HepG2 (cell line): ENCODE measurements around the gene TASOR2. TPM values are rescaled to one million over a fixed set of nuclear protein-coding genes. Genes with fewer than 3 reads are reported as not detected.

Experiments
- CBFB ChIP-seq: sonication (generic); formaldehyde crosslinking; IDR thresholded peaks from 2 replicates; pipeline ENCODE4 v1.4.0; 2020; ENCODE audit warnings: missing genetic modification reagents
- FLYWCH1 ChIP-seq: sonication (generic); formaldehyde crosslinking; IDR thresholded peaks from 2 replicates; pipeline ENCODE4 v1.8.1; 2023; ENCODE audit warnings: mild to moderate bottlenecking, missing genetic modification reagents
- HIVEP1 ChIP-seq: sonication (generic); formaldehyde crosslinking; IDR thresholded peaks from 2 replicates; pipeline ENCODE4 v1.4.0; 2020; ENCODE audit warnings: mild to moderate bottlenecking, missing genetic modification reagents
- JUND ChIP-seq: sonication (generic); formaldehyde crosslinking; IDR thresholded peaks from 2 replicates; pipeline ENCODE4 v1.8.0; 2022; ENCODE audit warnings: mild to moderate bottlenecking, missing genetic modification reagents
- KLF16 ChIP-seq, 2 experiments: sonication (generic) in 1 of 2; formaldehyde crosslinking in 1 of 2; IDR thresholded peaks; 2 replicates each; pipeline versions ENCODE4 v1.6.1 to v1.8.0; 2016 to 2023; ENCODE audit warnings: missing genetic modification reagents in 2 of 2, missing compliant biosample characterization in 1 of 2
- PRMT3 ChIP-seq: sonication (generic); formaldehyde crosslinking; IDR thresholded peaks from 2 replicates; pipeline ENCODE4 v1.8.1; 2022; ENCODE audit warnings: low read depth, mild to moderate bottlenecking, moderate library complexity, missing genetic modification reagents, borderline replicate concordance
- REPIN1 ChIP-seq: sonication (generic); formaldehyde crosslinking; IDR thresholded peaks from 2 replicates; pipeline ENCODE4 v1.8.0; 2022; ENCODE audit warnings: missing genetic modification reagents, low read depth, mild to moderate bottlenecking, borderline replicate concordance
- SMAD3 ChIP-seq: sonication (generic); formaldehyde crosslinking; IDR thresholded peaks from 2 replicates; pipeline ENCODE4 v1.4.0; 2020; ENCODE audit warnings: missing genetic modification reagents
- TCF12 ChIP-seq, 2 experiments: fragments of 450-650 bp in 1 of 2; sonication (generic) in 1 of 2; formaldehyde crosslinking in 1 of 2; IDR thresholded peaks; 2 replicates each; pipeline versions ENCODE4 v1.6.1 to v1.8.0; 2017 to 2022; ENCODE audit warnings: antibody characterized with exemption in 1 of 2, mild to moderate bottlenecking in 1 of 2, missing genetic modification reagents in 1 of 2, moderate library complexity in 1 of 2
- TMF1 ChIP-seq: sonication (generic); formaldehyde crosslinking; IDR thresholded peaks from 2 replicates; pipeline ENCODE4 v1.8.1; 2022; ENCODE audit warnings: low read depth, missing genetic modification reagents
- ZFP90 ChIP-seq: sonication (generic); formaldehyde crosslinking; IDR thresholded peaks from 2 replicates; pipeline ENCODE4 v1.8.0; 2022; ENCODE audit warnings: missing genetic modification reagents, mild to moderate bottlenecking, inconsistent platforms, borderline replicate concordance
- ZNF382 ChIP-seq: sonication (generic); formaldehyde crosslinking; IDR thresholded peaks from 2 replicates; pipeline ENCODE4 v1.5.0; 2020; ENCODE audit warnings: missing genetic modification reagents, mild to moderate bottlenecking, borderline replicate concordance
- ZNF451 ChIP-seq: sonication (generic); formaldehyde crosslinking; IDR thresholded peaks from 2 replicates; pipeline ENCODE4 v1.5.0; 2020; ENCODE audit warnings: mild to moderate bottlenecking, missing genetic modification reagents
- ZNF781 ChIP-seq: sonication (generic); formaldehyde crosslinking; IDR thresholded peaks from 2 replicates; pipeline ENCODE4 v1.5.1; 2020; ENCODE audit warnings: borderline replicate concordance, mild to moderate bottlenecking, missing genetic modification reagents; ENCODE audit errors: not compliant biosample characterization
- polyA plus RNA-seq, 8 experiments: library from polyadenylated mRNA; depleted of rRNA in 3 of 8; stranded (reverse) in 7 of 8; unstranded in 1 of 8; fragments of >200 nt; fragmentation: Illumina TruSeq in 4 of 8; extraction: Trizol in 4 of 8; gene quantifications; 2 replicates each; pipeline versions ENCODE4 v1.2.1 to v1.2.3, GENCODE V29; 2011 to 2016; ENCODE audit warnings: low read depth in 4 of 8, missing spikeins in 1 of 8, mixed read lengths in 1 of 8; ENCODE audit not compliant: insufficient read depth in 1 of 8
- total RNA-seq, 5 experiments: library from RNA; depleted of rRNA; stranded (reverse); fragments of >200 nt; fragmentation: Illumina TruSeq; extraction: Trizol; gene quantifications; 2 replicates each; pipeline ENCODE4 v1.2.3, GENCODE V29; 2016; ENCODE audit warnings: low read depth in 1 of 5
- TF ChIP-seq, protein P1 (sequence below): IDR thresholded peaks from 2 replicates; pipeline ENCODE4 v1.6.1; 2016; ENCODE audit warnings: missing compliant biosample characterization, missing genetic modification reagents, borderline replicate concordance
- TF ChIP-seq, protein P2 (sequence below): sonication (generic); formaldehyde crosslinking; IDR thresholded peaks from 2 replicates; pipeline ENCODE4 v1.8.1; 2023; ENCODE audit warnings: mild to moderate bottlenecking, missing genetic modification reagents
- TF ChIP-seq, protein P3 (sequence below): sonication (generic); formaldehyde crosslinking; IDR thresholded peaks from 2 replicates; pipeline ENCODE4 v1.5.1; 2020; ENCODE audit warnings: missing genetic modification reagents, mild to moderate bottlenecking, borderline replicate concordance
- TF ChIP-seq, protein P4 (sequence below): sonication (generic); formaldehyde crosslinking; IDR thresholded peaks from 2 replicates; pipeline ENCODE4 v1.5.0; 2020; ENCODE audit warnings: missing genetic modification reagents
- TF ChIP-seq, protein P5 (sequence below): sonication (generic); formaldehyde crosslinking; IDR thresholded peaks from 2 replicates; pipeline ENCODE4 v1.9.0; 2021; ENCODE audit warnings: missing genetic modification reagents, mild to moderate bottlenecking, borderline replicate concordance

TASOR2 gene
- total and polyA plus RNA-seq, 2 of the 13 experiments (the other 11 are each of a cell fraction or from before 2014, with no cell fraction given), result 24.2 to 55.3 TPM

DNA sequence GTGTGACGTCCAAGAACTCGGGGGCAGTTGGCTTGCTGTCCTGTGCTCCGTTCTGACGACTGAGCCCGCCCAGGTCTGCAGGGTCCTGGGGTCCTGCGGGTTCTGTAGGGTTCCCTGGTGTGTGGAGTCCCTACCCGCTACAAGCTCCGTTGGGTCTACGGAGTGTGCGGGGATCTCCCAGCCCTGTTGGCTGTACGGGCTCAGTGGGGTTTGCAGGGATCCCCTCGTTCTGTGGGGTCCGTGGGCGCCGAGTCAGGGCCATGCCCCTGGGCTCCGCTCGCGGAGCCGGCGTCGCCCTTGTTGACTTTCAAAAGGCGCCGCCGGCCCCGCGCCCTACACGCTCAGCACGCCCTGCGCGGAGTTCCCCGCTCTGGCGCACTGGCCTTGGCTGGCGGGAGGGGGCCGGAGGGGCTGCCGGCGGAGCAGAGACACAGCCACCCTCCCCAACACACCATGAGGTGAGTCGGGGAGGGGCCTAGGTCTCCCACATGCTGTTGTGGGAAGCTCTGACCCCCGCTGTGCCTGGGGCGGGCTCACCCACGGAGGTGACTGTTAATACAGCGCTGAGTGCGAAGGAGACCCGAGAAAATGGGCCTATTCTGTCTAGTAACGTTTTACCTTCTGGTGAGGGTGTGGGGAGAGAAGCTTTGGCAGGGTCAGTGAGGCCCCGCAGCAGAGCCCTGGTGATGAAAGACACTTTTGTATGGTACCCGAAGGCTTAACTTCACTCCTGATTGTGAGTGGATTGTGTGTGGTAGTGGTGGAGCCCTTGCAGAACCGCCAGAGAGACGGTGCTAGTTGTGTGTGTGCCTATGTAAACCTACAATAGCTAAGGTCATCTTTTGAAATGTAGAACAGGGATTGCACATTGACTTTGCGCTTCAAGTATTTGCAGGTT is 8.1 kb downstream of the TASOR2 start (continued):
- TF ChIP-seq PRMT3 (CRISPR knock-in tag) (0 out of 2 replicates have a peak, but pooled peaks have one; percentile 39), ZNF781 (CRISPR knock-in tag) (peak; percentile 31), FLYWCH1 (CRISPR knock-in tag) (0 out of 2 replicates have a peak, but pooled peaks have one; percentile 51), ZFP90 (CRISPR knock-in tag) (peak; percentile 73; the same call in 1 of the 2 replicates), HIVEP1 (CRISPR knock-in tag) (peak; percentile 97), CBFB (CRISPR knock-in tag) (peak; percentile 59; the same call in 1 of the 2 replicates), REPIN1 (CRISPR knock-in tag) (peak; percentile 73; the same call in 1 of the 2 replicates), ZNF451 (CRISPR knock-in tag) (0 out of 2 replicates have a peak, but pooled peaks have one; percentile 86), KLF16 (CRISPR knock-in tag; IDR thresholded peaks at IDR 0.05) (peak in 1 of 2 experiments; percentile 78; a peak in 2 of 4 replicates), JUND (CRISPR knock-in tag) (no peak), TCF12 (IDR thresholded peaks at IDR 0.05) (no peak), TCF12 (CRISPR knock-in tag; IDR thresholded peaks at IDR 0.05) (peak; percentile 68; the same call in 1 of the 2 replicates), SMAD3 (CRISPR knock-in tag) (peak; percentile 90), ZNF382 (CRISPR knock-in tag) (no peak), TMF1 (CRISPR knock-in tag) (no peak)
- TF ChIP-seq, protein P1, sequence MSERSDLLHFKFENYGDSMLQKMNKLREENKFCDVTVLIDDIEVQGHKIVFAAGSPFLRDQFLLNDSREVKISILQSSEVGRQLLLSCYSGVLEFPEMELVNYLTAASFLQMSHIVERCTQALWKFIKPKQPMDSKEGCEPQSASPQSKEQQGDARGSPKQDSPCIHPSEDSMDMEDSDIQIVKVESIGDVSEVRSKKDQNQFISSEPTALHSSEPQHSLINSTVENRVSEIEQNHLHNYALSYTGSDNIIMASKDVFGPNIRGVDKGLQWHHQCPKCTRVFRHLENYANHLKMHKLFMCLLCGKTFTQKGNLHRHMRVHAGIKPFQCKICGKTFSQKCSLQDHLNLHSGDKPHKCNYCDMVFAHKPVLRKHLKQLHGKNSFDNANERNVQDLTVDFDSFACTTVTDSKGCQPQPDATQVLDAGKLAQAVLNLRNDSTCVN (CRISPR knock-in tag), result peak; percentile 69; the same call in 1 of the 2 replicates
- TF ChIP-seq, protein P2, sequence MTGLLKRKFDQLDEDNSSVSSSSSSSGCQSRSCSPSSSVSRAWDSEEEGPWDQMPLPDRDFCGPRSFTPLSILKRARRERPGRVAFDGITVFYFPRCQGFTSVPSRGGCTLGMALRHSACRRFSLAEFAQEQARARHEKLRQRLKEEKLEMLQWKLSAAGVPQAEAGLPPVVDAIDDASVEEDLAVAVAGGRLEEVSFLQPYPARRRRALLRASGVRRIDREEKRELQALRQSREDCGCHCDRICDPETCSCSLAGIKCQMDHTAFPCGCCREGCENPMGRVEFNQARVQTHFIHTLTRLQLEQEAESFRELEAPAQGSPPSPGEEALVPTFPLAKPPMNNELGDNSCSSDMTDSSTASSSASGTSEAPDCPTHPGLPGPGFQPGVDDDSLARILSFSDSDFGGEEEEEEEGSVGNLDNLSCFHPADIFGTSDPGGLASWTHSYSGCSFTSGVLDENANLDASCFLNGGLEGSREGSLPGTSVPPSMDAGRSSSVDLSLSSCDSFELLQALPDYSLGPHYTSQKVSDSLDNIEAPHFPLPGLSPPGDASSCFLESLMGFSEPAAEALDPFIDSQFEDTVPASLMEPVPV, result peak; percentile 59; the same call in 1 of the 2 replicates
- TF ChIP-seq, protein P3, sequence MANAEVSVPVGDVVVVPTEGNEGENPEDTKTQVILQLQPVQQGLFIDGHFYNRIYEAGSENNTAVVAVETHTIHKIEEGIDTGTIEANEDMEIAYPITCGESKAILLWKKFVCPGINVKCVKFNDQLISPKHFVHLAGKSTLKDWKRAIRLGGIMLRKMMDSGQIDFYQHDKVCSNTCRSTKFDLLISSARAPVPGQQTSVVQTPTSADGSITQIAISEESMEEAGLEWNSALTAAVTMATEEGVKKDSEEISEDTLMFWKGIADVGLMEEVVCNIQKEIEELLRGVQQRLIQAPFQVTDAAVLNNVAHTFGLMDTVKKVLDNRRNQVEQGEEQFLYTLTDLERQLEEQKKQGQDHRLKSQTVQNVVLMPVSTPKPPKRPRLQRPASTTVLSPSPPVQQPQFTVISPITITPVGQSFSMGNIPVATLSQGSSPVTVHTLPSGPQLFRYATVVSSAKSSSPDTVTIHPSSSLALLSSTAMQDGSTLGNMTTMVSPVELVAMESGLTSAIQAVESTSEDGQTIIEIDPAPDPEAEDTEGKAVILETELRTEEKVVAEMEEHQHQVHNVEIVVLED, result peak; percentile 83
- TF ChIP-seq, protein P4, sequence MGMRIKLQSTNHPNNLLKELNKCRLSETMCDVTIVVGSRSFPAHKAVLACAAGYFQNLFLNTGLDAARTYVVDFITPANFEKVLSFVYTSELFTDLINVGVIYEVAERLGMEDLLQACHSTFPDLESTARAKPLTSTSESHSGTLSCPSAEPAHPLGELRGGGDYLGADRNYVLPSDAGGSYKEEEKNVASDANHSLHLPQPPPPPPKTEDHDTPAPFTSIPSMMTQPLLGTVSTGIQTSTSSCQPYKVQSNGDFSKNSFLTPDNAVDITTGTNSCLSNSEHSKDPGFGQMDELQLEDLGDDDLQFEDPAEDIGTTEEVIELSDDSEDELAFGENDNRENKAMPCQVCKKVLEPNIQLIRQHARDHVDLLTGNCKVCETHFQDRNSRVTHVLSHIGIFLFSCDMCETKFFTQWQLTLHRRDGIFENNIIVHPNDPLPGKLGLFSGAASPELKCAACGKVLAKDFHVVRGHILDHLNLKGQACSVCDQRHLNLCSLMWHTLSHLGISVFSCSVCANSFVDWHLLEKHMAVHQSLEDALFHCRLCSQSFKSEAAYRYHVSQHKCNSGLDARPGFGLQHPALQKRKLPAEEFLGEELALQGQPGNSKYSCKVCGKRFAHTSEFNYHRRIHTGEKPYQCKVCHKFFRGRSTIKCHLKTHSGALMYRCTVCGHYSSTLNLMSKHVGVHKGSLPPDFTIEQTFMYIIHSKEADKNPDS (CRISPR knock-in tag), result no peak
- TF ChIP-seq, protein P5, sequence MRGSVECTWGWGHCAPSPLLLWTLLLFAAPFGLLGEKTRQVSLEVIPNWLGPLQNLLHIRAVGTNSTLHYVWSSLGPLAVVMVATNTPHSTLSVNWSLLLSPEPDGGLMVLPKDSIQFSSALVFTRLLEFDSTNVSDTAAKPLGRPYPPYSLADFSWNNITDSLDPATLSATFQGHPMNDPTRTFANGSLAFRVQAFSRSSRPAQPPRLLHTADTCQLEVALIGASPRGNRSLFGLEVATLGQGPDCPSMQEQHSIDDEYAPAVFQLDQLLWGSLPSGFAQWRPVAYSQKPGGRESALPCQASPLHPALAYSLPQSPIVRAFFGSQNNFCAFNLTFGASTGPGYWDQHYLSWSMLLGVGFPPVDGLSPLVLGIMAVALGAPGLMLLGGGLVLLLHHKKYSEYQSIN, result no peak
